BLaER1 treated with 17β-estradiol and CSF1 and Interleukin-3, amounts not matched to agents 10 nM and 100 nM (cell line): ENCODE results near the gene ABHD5.

Experiments used
- H3K27ac ChIP-seq, 11 experiments: shearing (Covaris generic); formaldehyde crosslinking; 2 replicates each; pipeline ENCODE4 v1.8.1; 2022
- H3K27me3 ChIP-seq, 11 experiments: shearing (Covaris generic); formaldehyde crosslinking; 2 replicates each; pipeline ENCODE4 v1.8.1; 2022
- H3K36me3 ChIP-seq, 11 experiments: shearing (Covaris generic); formaldehyde crosslinking; 2 replicates each; pipeline ENCODE4 v1.8.1; 2022
- H3K4me1 ChIP-seq, 10 experiments: shearing (Covaris generic); formaldehyde crosslinking; 2 replicates each; pipeline ENCODE4 v1.8.1; 2022
- H3K4me2 ChIP-seq, 11 experiments: shearing (Covaris generic); formaldehyde crosslinking; 2 replicates each; pipeline ENCODE4 v1.8.1; 2022
- H3K4me3 ChIP-seq, 10 experiments: shearing (Covaris generic); formaldehyde crosslinking; 2 replicates each; pipeline ENCODE4 v1.8.1; 2022
- H3K9ac ChIP-seq, 11 experiments: shearing (Covaris generic); formaldehyde crosslinking; 2 replicates each; pipeline ENCODE4 v1.8.1; 2022
- H3K9me3 ChIP-seq, 11 experiments: shearing (Covaris generic); formaldehyde crosslinking; replicated peaks in 1 of 11; 2 replicates each; pipeline ENCODE4 v1.8.1; 2022
- H4K20me1 ChIP-seq, 11 experiments: shearing (Covaris generic); formaldehyde crosslinking; 2 replicates each; pipeline ENCODE4 v1.8.1; 2022
- Cebpa-rat ChIP-seq, 11 experiments: shearing (Covaris generic); IDR thresholded peaks; 2 replicates each; pipeline ENCODE4 v1.8.1; 2022

The ABHD5 gene

GRCh38 chr3:43692085-43692855 lies 1.5 kb downstream of the ABHD5 start:
- H3K4me3 ChIP-seq: peak overlapping the region; percentile 77 to 95 (median 92); a peak in 19 of 20 replicates
- peak overlapping the region; percentile 73 to 90 (median 85) for H3K4me2 ChIP-seq
- peaks cover 12 to 32% (median 17%) of the 10 kb centered on the region in 10 experiments for H3K4me1 ChIP-seq
- no peaks in the 10 kb centered on the region for H3K27me3 ChIP-seq
- no peaks in the 10 kb centered on the region for H3K36me3 ChIP-seq
- H4K20me1 ChIP-seq: peaks cover 0 to 17% (median 0%) of the 10 kb centered on the region in 11 experiments; a peak in 3 of 22 replicates
- TF ChIP-seq Cebpa-rat (IDR thresholded peaks at IDR 0.05): no peak
- peak overlapping the region in 4 of 11 experiments; percentile 84 to 94 (median 92); a peak in 5 of 22 replicates for H3K27ac ChIP-seq
- no peaks in the 10 kb centered on the region for H3K9me3 ChIP-seq
- peak overlapping the region in 7 of 11 experiments; percentile 88 to 94 (median 92); a peak in 6 of 22 replicates for H3K9ac ChIP-seq

GRCh38 chr3:43692971-43693370 lies 2.2 kb downstream of the ABHD5 start:
- Histone ChIP-seq H3K4me3 (no peak overlapping the region), H4K20me1 (peaks cover 0 to 22% (median 0%) of the 10 kb centered on the region in 11 experiments; a peak in 3 of 22 replicates), H3K27ac (no peak overlapping the region), H3K36me3 (no peaks in the 10 kb centered on the region), H3K9me3 (no peaks in the 10 kb centered on the region), H3K4me1 (peaks cover 12 to 32% (median 17%) of the 10 kb centered on the region in 10 experiments), H3K9ac (no peak overlapping the region), H3K4me2 (peak overlapping the region; percentile 5 to 90 (median 85); a peak in 19 of 22 replicates), H3K27me3 (no peaks in the 10 kb centered on the region)
- TF ChIP-seq Cebpa-rat (IDR thresholded peaks at IDR 0.05): no peak

- Histone ChIP-seq H3K4me3 (no peak overlapping the region), H4K20me1 (peaks cover 0 to 26% (median 0%) of the 10 kb centered on the region in 11 experiments; a peak in 3 of 22 replicates), H3K27ac (no peak overlapping the region), H3K36me3 (no peaks in the 10 kb centered on the region; a peak in 1 of 22 replicates), H3K27me3 (no peaks in the 10 kb centered on the region), H3K9me3 (no peaks in the 10 kb centered on the region), H3K9ac (no peak overlapping the region), H3K4me1 (peaks cover 12 to 32% (median 17%) of the 10 kb centered on the region in 10 experiments), H3K4me2 (peak overlapping the region in 1 of 11 experiments; percentile 5; a peak in 1 of 22 replicates)
- TF ChIP-seq Cebpa-rat (IDR thresholded peaks at IDR 0.05): no peak
These were observed 2.9 kb downstream of the ABHD5 start for GRCh38 chr3:43693594-43693993.

GRCh38 chr3:43695443-43695842 lies 4.7 kb downstream of the ABHD5 start:
- Histone ChIP-seq H3K9me3 (no peaks in the 10 kb centered on the region), H3K4me2 (no peak overlapping the region; a peak in 1 of 22 replicates), H3K36me3 (peaks cover 0 to 8% (median 0%) of the 10 kb centered on the region in 11 experiments; a peak in 3 of 22 replicates), H3K9ac (no peak overlapping the region), H3K4me1 (peaks cover 9 to 28% (median 13%) of the 10 kb centered on the region in 10 experiments), H3K4me3 (no peak overlapping the region), H3K27ac (no peak overlapping the region), H3K27me3 (no peaks in the 10 kb centered on the region), H4K20me1 (peaks cover 0 to 32% (median 0%) of the 10 kb centered on the region in 11 experiments; a peak in 3 of 22 replicates)
- no peak for TF ChIP-seq Cebpa-rat (IDR thresholded peaks at IDR 0.05)

- Histone ChIP-seq H3K27me3 (no peaks in the 10 kb centered on the region), H3K9me3 (no peaks in the 10 kb centered on the region), H3K4me1 (peaks cover 9 to 28% (median 12%) of the 10 kb centered on the region in 10 experiments; a peak in 19 of 20 replicates), H4K20me1 (peaks cover 0 to 32% (median 0%) of the 10 kb centered on the region in 11 experiments; a peak in 3 of 22 replicates), H3K36me3 (peaks cover 0 to 11% (median 2%) of the 10 kb centered on the region in 11 experiments; a peak in 10 of 22 replicates), H3K4me3 (no peak overlapping the region), H3K4me2 (peak overlapping the region in 2 of 11 experiments; percentile 1 to 33; a peak in 2 of 22 replicates), H3K27ac (no peak overlapping the region), H3K9ac (no peak overlapping the region)
- TF ChIP-seq Cebpa-rat (IDR thresholded peaks at IDR 0.05): no peak
These were observed 5.1 kb downstream of the ABHD5 start for GRCh38 chr3:43695863-43696262.

- Histone ChIP-seq H3K4me2 (0 out of 22 replicates have a peak overlapping the region, but pooled peaks of 1 of the 11 experiments have one; percentile 33), H3K9ac (no peak overlapping the region), H4K20me1 (peaks cover 0 to 32% (median 0%) of the 10 kb centered on the region in 11 experiments; a peak in 3 of 22 replicates), H3K4me3 (no peak overlapping the region), H3K27me3 (no peaks in the 10 kb centered on the region), H3K36me3 (peaks cover 0 to 16% (median 7%) of the 10 kb centered on the region in 11 experiments; a peak in 13 of 22 replicates), H3K9me3 (no peaks in the 10 kb centered on the region), H3K27ac (no peak overlapping the region), H3K4me1 (peaks cover 9 to 28% (median 12%) of the 10 kb centered on the region in 10 experiments; a peak in 19 of 20 replicates)
- TF ChIP-seq Cebpa-rat (IDR thresholded peaks at IDR 0.05): no peak
These were observed 5.7 kb downstream of the ABHD5 start for GRCh38 chr3:43696441-43696840.

- Histone ChIP-seq H3K4me1 (peaks cover 8 to 25% (median 10%) of the 10 kb centered on the region in 10 experiments; a peak in 19 of 20 replicates), H4K20me1 (peaks cover 0 to 32% (median 0%) of the 10 kb centered on the region in 11 experiments; a peak in 3 of 22 replicates), H3K27me3 (no peaks in the 10 kb centered on the region), H3K9ac (no peak overlapping the region), H3K36me3 (peaks cover 1 to 20% (median 11%) of the 10 kb centered on the region in 11 experiments; a peak in 15 of 22 replicates), H3K9me3 (no peaks in the 10 kb centered on the region), H3K4me3 (no peak overlapping the region), H3K4me2 (no peak overlapping the region), H3K27ac (no peak overlapping the region)
- no peak for TF ChIP-seq Cebpa-rat (IDR thresholded peaks at IDR 0.05)
These were observed 6.1 kb downstream of the ABHD5 start for GRCh38 chr3:43696881-43697280.

GRCh38 chr3:43699864-43700263 lies 9.1 kb downstream of the ABHD5 start:
- no peak for TF ChIP-seq Cebpa-rat (IDR thresholded peaks at IDR 0.05)
- no peak overlapping the region for H3K9ac ChIP-seq

GRCh38 chr3:43704697-43705096 lies 14.0 kb downstream of the ABHD5 start:
- peaks cover 16 to 52% (median 26%) of the 10 kb centered on the region in 11 experiments; a peak in 21 of 22 replicates for H3K36me3 ChIP-seq
- H4K20me1 ChIP-seq: no peaks in the 10 kb centered on the region
- H3K9me3 ChIP-seq: no peaks in the 10 kb centered on the region
- H3K27ac ChIP-seq: no peak overlapping the region
- H3K4me3 ChIP-seq: no peak overlapping the region
- H3K4me2 ChIP-seq: no peak overlapping the region
- no peaks in the 10 kb centered on the region for H3K27me3 ChIP-seq
- TF ChIP-seq Cebpa-rat (IDR thresholded peaks at IDR 0.05): no peak
- no peak overlapping the region for H3K9ac ChIP-seq
- H3K4me1 ChIP-seq: peaks cover 0 to 20% (median 0%) of the 10 kb centered on the region in 10 experiments; a peak in 5 of 20 replicates

More at GRCh38 chr3:43699864-43700263, 9.1 kb downstream of the ABHD5 start:
- Histone ChIP-seq H3K27me3 (no peaks in the 10 kb centered on the region), H3K4me1 (peaks cover 0 to 19% (median 0%) of the 10 kb centered on the region in 10 experiments; a peak in 5 of 20 replicates), H3K36me3 (peaks cover 16 to 50% (median 26%) of the 10 kb centered on the region in 11 experiments; a peak in 21 of 22 replicates), H3K4me3 (no peak overlapping the region), H3K9me3 (no peaks in the 10 kb centered on the region), H3K27ac (no peak overlapping the region), H4K20me1 (peaks cover 0 to 20% (median 0%) of the 10 kb centered on the region in 11 experiments; a peak in 3 of 22 replicates), H3K4me2 (no peak overlapping the region)
